GM19043 (cell line): ENCODE results near the gene TMEM270.
"Not testable (repeated sequence)": the region's sequence is repeated elsewhere in the genome, so short reads cannot be mapped to it uniquely, and the experiment has no call there.

ENCODE experiments used
- ATAC-seq: cut with Tn5 transposase; IDR thresholded peaks from one replicate; pipeline ENCODE4 v1.9.1; 2021; ENCODE audit warnings: low read depth; ENCODE audit not compliant: unreplicated experiment

Gene TMEM270

DNA sequence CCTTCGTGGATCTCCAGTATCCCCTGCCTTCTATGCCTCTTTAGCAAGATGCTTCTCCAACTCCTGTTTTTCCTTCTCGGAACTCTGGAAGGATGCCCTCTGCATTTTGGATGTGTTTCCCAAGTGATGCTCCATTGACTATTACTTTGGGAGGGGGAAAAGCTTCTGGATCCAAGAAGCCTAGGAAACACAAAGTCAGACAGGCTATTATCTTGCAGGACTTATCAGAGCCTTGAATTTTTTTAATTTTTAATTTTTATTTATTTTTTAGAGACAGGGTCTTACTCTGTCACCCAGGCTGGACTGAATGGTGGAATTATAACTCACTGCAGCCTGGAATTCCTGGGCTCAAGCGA is 21.1 kb downstream of the TMEM270 start:
- no peak for ATAC-seq

DNA sequence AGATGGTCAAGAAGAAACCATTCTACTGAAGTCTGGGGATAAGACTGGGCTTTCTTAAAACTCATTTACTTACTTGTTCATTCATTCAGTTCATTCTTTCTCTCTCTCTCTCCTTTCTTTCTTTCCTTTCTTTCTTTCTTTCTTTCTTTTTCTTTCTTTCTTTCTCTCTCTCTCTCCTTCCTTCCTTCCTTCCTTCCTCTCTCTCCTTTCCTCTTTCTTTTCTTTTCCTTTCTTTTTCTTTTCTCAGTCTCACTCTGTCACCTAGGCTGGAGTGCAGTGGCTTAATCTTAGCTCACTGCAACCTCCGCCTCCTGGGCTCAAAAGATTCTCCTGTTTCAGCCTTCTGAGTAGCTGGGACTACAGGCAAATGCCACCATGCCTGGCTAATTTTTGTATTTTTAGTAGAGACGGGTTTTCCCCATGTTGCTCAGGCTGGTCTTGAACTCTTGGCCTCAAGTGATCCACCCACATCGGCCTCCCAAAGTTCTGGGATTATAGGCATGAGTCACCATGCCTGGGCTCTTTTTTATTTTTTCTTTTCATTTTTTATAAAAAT is 24.0 kb downstream of the TMEM270 start:
- not testable (repeated sequence) for ATAC-seq

DNA sequence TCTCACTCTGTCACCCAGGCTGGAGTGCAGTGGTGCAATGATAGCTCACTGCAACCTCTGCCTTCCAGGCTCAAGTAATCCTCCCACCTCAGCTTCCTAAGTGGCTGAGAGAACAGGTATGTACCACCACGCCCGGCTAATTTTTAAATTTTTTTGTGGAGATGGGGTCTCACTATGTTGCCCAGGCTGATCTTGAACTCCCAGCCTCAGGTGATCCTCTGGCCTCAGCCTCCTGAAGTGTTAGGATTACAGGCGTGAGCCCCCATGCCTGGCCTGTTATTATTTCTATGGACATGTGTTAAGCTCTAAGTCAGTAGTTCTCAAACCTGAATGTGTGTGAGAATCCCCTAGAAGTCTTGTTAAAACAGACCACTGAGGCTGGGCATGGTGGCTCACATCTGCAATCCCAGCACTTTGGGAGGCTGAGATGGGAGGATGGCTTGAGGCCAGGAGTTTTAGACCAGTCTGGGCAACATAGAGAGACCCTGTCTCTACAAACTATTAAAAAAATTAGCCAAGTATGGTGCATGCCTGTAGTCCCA is 24.5 kb downstream of the TMEM270 start:
- ATAC-seq = no peak

DNA sequence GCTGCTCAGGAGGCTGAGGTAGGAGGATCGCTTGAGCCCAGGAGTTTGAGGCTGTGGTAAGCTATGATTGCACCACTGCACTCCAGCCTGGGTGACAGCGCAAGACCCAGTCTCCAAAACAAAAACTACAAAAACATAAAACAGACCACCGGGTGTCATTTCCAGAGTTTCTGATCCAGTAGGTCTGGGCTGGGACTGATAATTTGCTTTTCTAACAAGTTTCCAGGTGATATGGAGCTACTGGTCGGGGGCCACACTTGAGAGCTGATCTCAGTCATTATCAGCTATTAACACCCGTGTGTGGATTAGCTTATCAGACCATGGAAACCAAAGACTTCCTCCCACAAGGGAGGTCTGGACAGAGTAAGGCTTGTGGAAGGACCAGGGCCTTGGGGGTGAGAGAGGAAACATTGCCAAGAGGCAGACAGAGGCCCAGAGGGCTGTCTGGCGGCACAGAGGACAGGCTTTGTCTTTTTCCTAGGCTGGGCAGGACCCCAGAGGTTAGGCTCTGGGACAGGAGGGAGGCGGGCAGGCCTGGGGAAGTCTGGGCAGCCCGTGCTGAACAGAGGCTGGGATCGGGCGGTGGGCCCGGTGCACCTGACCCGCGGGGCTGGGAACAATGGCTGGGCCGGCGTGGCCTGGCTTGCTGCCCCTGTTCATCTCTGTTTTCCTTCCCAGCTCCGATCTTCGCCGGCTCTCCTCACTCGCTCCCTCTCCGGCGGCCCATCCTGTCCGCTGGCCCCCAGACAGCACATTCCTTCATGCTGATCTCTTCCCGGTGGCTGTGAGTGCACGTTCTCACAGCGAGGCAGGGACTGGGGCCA is 25.2 kb downstream of the TMEM270 start:
- ATAC-seq = no peak

DNA sequence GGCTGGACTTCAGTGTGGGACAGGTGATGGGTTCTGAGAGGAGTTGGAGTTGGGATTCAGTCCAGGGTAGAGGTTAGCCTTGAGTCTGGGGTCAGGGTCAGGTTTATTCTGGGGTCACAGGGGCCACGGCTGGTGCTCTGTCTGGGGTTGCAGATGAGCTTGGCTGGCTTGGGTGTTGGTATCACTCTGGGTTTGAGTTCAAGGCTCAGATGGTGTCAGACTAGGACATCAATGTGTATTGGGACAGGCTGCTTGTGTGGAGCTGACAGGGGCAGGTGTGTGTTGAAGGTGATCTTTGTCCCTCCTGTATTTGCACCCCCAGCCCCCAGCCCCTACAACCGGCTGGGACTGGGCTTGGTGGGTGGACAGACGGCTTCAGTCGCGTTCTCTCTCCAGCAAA is 26.8 kb downstream of the TMEM270 start:
- no peak for ATAC-seq

DNA sequence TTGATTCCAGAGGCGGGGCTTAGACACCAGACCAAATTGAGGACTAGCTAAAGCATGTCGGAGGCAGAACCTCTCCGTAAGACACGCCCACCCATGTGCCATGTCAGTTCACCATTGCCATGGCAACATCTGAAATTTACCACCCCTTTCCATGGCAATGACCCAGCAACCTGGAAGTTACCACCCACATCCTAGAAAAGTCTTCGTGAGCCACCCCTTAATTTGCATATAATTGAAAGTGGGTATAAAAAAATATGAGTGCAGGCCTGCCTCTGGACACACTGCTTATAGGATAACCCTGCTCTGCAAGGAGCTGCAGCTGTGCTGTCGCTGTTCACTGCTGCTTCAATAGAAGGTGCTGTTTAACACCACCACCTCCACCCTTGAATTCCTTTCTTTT is 28.0 kb downstream of the TMEM270 start:
- ATAC-seq = no peak

DNA sequence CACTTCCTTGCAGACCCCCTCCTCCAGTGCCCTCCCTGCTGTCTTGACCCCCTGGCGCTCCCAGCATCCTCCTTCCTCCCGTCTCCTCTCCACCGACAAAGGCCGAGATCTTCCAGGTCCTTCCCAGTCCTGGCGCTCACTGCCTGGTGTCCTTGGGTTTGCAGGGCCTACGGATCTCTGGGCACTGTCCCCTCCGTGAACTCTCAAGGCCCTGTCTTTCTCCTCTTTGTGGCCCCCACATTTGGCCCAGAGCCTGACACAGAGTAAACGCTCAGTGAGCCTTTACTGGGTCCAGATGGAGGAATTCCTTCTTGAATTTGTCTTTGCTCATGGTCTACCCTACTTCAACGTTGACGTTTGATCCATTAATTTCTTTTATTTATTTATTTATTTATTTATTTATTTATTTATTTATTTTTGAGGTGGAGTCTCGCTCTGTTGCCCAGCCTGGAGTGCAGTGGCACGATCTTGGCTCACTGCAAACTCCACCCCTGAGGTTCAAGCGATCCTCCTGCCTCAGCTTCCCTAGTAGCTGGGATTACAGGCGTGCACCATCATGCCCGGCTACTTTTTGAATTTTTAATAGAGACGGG is 29.7 kb downstream of the TMEM270 start:
- ATAC-seq = no peak

DNA sequence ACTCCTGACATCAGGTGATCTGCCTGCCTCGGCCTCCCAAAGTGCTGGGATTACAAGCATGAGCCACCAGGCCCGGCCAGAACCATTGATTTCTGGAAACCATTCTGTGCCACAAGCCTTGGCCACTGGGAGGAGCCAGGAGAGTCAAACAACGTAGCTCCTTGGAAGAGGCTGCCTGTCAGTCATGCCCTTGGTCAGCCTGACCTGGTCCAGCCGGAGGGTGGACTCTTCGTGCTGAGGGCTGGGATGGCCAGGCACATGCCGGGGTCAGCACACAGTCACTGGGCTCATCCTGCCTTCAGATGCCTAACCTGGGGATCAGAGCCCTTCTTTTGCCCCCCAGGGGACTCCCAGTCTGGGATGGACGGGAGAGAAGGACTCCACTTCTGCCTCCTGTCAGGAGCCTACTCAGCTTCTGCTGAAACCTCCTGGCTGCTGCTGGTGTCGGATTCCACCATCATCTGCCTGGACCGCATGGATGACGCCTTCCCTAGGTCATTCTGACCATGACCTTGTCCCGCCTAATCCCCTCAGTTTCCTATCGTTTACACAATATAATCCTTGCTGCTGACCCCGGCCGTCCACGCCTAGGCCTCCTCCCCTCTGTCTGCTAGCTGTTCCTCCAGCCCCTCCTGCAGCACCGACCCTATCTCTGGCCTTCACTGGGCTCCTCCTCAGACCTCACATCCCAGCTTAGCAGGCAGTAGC is 30.4 kb downstream of the TMEM270 start:
- ATAC-seq = no peak

DNA sequence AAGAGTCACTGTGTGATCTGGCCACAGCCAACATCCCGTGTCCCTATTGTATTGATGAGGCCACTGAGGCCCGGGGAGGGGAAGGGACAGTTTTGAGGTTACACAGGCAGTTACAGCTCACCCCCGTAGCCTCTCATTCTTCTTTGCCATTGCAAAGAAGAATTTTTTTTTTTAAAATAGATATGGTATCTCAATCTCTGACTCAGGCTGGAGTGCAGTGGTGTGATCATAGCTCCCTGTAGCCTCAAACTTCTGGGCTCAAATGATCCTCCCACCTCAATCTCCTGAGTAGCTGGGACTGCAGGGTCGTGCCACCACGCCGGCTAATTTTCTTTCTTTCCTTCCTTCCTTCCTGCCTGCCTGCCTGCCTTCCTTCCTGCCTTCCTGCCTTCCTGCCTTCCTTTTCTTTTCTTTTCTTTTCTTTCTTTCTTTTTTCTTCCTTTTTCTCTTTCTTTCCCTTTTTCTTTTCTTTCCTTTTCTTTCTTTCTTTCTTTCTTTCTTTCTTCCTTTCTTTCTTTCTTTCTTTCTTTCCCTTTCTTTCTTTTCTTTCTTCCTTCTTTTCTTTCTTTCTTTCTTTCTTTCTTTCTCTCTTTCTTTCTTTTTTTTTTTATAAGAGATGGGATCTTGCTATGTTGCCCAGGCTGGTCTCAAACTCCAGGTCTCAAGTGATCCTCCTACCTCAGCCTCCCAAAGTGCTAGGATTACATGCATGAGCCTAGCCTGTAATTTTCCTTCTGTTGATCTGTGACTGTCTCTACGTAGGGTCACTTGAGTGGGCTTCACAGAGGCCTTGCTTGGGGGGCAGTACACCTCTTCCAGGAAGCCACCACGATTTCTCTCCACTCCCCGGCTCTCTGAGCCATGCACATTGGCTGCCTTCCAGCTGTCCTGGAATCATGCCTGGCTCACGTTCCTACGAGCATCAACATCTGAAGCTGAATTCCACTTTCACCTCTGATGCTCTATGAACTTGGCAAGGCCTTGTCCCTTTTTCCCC is 31.3 kb downstream of the TMEM270 start:
- ATAC-seq = no peak

DNA sequence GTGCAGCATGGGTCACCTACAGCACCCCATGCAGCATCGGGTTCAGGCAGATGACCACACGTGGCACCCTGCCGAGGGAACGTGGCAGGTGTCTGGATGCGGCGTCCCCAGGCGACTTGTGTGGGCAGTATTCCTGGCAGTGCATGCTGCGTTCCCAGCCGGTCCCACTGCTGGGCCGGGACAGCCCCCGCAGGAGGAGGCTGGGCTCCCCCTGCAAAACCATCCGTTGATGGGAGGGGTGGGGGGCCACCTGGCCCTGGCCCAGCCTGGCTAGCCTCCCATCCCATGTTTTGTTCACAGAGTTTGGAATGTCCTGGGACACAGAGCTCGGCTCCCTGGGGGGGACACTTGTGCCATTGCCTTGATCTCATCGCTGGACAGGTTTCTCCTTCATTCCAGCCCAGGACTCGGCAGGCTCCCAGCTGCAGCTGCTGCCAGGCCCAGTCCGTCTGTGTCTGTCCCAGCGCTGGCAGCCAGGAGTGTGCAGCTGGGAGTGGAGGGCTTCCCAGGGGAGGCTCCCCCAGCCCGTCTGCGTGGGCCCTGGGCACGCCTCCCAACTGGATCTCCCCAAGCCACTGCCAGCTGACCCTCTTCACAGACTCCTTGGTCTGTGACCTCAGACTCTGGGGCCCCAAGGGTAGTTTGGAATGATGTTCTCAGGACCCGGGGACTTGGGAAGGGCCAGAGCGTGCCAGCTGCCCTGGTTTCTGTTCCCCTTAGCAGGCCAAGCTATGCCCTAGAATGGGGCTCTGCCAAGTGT is 32.6 kb downstream of the TMEM270 start:
- no peak for ATAC-seq

DNA sequence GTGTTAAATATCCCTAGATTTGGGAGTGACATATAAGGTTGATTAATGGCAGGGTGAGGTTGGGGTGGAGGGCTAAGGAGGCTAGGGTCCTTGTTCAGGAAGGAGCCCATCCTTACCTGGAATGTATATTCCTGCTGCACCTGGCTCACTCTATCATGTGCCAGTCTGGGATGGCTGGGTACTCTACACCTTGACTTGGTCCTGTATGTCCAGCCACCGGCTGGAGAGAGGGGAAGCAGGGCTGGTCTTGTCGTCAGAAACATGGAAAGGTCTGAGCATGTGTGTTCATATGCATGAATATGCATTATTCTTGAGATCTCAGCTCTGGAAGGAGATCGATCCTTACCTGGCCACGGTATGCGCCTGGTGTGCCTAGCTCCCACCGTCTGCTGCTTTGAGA is 33.2 kb downstream of the TMEM270 start:
- ATAC-seq = no peak

DNA sequence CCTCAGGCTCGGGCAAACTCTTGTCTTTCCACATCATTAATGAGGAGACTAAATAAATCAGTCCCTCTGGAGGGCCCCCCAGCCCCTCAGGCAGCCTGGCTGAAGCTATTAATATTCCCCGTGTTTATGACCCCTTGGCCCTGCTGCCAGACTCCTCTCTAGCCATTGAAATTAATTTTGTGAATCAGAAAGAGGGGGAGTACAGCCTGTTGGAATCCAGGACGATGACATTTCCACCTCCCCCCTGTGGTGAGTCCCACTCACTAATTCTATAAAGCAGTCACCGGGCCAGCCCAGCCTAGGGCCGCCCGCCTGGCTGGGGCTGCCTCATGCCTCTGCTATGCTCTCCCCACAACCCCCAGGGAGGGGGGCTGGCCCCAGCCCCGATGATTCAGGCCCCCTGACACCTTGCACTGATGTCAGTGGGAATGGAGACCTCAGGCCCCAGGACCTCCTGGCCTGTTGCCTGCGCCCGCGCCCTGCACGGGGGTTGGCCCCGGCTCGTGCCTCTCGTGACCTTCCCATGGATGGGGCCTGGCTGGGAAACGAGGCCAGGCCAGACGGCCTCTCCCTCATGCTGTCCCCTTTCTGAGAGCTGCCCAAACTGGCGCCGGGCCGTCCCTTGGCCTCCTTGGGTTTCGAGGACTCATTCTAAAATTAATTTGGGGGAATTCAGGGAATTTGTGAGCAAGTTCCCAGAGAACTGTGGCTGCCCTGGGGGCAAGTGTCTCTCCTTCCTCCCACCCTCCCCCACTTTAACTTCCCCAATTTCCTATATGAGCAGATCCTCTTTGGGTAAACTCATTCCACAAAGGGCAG is 34.0 kb downstream of the TMEM270 start:
- no peak for ATAC-seq

DNA sequence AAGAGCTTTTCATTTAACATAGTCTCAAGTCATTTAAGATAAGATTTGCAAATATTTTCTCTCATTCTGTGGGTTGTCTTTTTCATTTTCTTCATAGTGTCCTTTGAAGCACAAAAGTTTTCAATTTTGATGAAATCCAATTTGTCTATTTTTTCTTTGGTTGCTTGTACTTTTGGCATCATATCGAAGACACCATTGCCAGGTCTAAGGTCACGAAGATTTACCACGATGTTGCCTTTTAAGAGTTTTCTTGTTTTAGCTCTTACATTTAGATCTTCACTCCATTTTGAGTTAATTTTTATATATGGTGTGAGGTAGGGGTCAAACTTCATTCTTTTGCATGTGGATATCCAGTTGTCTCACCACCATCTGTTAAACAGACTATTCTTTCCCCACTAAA is 34.7 kb downstream of the TMEM270 start:
- no peak for ATAC-seq

DNA sequence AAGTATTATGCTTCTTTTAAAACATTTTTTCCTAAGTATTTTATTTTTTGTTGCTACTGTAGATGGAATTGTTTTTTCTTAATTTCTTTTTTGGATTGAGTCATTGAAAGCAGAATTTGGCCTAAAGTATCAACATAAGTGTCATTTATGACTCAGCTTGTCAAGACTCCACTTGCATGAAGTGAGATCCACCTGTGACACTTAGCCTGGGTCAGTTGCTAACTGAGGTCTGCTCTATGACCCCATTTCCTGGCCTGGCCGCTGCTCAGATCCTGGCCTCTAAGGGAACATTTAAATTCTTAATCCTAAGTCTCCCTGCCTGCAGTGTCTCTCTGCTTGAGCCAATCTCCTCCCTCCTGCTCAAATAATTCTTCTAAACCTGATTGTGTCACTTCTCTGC is 35.5 kb downstream of the TMEM270 start:
- ATAC-seq = no peak

DNA sequence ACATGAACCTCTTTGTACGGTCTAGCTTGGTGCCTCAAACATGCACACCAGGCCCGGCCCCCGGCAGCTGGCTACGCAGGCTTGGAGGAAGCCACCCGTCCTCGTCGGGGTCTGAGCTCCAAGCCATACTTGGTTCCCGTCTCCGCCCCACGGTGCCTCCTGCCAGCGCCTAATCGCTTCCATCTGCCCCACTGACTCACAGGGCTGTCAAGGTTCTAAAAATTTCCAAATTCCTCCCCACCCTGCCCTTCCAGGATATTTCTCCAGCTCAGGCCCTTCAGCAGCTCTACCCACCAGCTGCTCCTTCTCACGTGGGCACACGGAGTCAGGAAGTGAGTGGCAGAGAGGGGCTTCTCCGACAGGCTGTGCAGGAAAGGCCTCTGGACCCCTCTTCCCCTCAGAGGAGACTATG is 38.8 kb downstream of the TMEM270 start:
- ATAC-seq = no peak

DNA sequence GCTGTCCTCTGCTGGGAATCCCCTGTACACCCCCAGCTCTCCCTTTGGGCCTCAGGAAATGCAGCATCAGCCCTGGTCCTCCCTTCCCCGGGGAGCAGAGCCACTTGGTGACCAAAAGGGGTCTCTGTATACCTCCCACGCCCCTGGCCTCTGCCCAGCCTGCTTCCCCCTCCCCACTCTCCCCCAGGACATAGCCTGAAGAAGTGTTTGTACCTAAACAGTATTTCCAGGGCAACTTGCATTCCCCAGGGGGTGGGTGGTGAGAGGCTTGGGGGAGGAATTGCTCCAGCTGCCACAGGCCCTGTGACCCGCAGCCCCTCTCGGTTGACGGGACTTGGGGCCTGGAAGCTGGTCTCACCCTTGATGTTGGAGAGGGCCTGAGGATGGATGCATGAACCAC is 39.3 kb downstream of the TMEM270 start:
- ATAC-seq = no peak

DNA sequence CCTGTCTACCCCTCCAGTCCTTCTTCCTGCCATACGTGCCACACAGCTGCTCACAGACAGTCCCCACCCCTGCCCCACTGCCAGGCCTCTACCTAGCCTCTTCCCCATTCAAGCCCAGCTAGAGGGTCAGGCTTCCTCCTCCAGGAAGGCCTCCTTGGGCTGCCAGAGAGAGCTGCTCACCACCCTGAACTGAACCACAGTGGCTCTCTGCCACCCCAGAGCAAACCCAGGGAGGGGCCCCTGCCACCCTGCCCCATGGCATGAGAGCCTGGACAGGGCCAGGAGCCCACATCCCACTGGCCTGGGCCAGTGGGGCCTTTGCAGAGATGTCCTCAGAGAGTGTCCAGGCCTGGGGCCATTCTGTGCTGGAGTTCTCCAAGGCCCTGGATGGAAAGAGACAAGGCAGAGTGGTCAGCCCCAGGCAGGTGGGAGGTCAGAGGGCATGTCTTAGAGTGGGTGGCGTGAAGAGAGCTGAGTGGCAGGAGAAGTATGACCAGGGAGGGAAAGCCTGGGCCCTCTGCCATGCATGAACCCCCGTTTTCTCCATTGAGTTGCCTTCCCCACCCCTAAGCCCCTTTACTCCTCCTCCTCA is 40.4 kb downstream of the TMEM270 start:
- no peak for ATAC-seq
